Prostate gland (tissue), 2 donors: ENCODE results near the gene DMD. TPM values are rescaled to one million over a fixed set of nuclear protein-coding genes. Genes with fewer than 3 reads are reported as not detected.

ENCODE experiments used
- DNase-seq: peaks from one replicate; pipeline ENCODE4 v3.0.0-alpha.2; 2019; ENCODE audit warnings: low spot score
- H3K27ac ChIP-seq, 2 donors: fragments of 200-600 bp; sonication (generic); 2 replicates each; pipeline ENCODE4 v1.5.1; 2017 to 2019
- H3K27me3 ChIP-seq: fragments of 200-600 bp; sonication (generic); replicated peaks from 2 replicates; pipeline ENCODE4 v1.5.1; 2019; ENCODE audit not compliant: insufficient read depth
- H3K36me3 ChIP-seq, 2 donors: fragments of 200-600 bp; sonication (generic); 1 replicate in 1 of 2; 2 replicates in 1 of 2; pipeline versions ENCODE4 v1.5.1 to v1.8.1; 2017 to 2019
- H3K4me1 ChIP-seq: fragments of 200-600 bp; sonication (generic); replicated peaks from 2 replicates; pipeline ENCODE4 v1.5.1; 2019
- H3K4me3 ChIP-seq, 2 donors: fragments of 200-600 bp; sonication (generic); 2 replicates each; pipeline ENCODE4 v1.5.1; 2017 to 2019
- H3K9me3 ChIP-seq: fragments of 200-600 bp; sonication (generic); 2 replicates; pipeline ENCODE4 v1.5.1; 2017
- POLR2A ChIP-seq: fragments of 450-650 bp; IDR thresholded peaks from one replicate; pipeline ENCODE4 v1.6.1; 2016; ENCODE audit warnings: antibody characterized with exemption, mild to moderate bottlenecking
- POLR2AphosphoS5 ChIP-seq: sonication (generic); formaldehyde crosslinking; IDR thresholded peaks from one replicate; pipeline ENCODE4 v1.6.1; 2017; ENCODE audit warnings: antibody characterized with exemption
- WGBS: methylation state at CpG from one replicate; pipeline ENCODE4 v1.1.5; 2018; 5-methylcytosine and 5-hydroxymethylcytosine counted together
- intact Hi-C: fragments of 100-400 bp; cut with DNase I; formaldehyde crosslinking; loops from one replicate; pipeline ENCODE4 v1.14.2; 2022
- total RNA-seq, 2 donors: library from RNA; depleted of rRNA; stranded (reverse); fragments of >200 nt; gene quantifications; one replicate each; pipeline ENCODE4 v1.1.0, GENCODE V29; 2016
- TF ChIP-seq, protein P1 (sequence below), 4 experiments: fragments of 200-600 bp in 2 of 4; fragments of 450-650 bp in 2 of 4; sonication (generic) in 2 of 4; IDR thresholded peaks; 1 replicate in 3 of 4; 2 replicates in 1 of 4; pipeline ENCODE4 v1.5.1; 2016 to 2019; ENCODE audit warnings: antibody characterized with exemption in 4 of 4, mild to moderate bottlenecking in 2 of 4, moderate library complexity in 2 of 4

Gene DMD
- total RNA-seq, 2 donors from 2014 or later: 17.6 to 34.8 TPM

DNA sequence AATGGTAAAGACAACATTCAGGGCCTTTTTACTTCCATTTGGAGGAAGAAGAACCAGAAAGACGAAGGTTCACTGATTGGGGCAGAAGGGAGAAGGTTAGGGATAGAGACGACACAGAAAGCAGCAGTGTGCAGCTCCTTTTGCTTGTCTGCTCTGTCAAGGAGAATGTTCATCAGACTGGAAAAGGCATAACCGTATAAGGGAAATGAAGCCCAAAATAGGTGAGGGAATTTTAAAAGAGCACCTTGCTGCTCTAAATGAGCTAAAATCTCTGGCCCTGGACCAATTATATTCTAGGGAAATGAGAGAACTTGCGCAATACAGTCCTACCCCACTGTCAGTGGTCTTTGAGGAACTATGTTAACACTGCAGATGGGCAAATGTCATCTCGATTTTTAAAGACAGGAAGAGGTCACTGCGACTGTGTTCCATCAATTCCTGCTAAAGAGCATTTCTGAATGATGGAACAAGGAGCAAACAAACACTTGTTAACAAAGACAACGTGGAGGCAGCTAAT, 1229.7 kb downstream of the DMD start:
- DNase-seq: no peak
- H3K9me3 ChIP-seq: no peaks in the 10 kb centered on the region
- H3K27ac ChIP-seq: no peak overlapping the region
- H3K4me3 ChIP-seq: no peak overlapping the region
- H3K36me3 ChIP-seq: no peaks in the 10 kb centered on the region
- WGBS: 73% methylated on average over 7 of the region's 7 CpGs
- no peaks in the 10 kb centered on the region for H3K4me1 ChIP-seq
- no peaks in the 10 kb centered on the region for H3K27me3 ChIP-seq
- intact Hi-C loops: no loop called here
- TF ChIP-seq POLR2A (no peak), POLR2AphosphoS5 (no peak)
- TF ChIP-seq, protein P1, sequence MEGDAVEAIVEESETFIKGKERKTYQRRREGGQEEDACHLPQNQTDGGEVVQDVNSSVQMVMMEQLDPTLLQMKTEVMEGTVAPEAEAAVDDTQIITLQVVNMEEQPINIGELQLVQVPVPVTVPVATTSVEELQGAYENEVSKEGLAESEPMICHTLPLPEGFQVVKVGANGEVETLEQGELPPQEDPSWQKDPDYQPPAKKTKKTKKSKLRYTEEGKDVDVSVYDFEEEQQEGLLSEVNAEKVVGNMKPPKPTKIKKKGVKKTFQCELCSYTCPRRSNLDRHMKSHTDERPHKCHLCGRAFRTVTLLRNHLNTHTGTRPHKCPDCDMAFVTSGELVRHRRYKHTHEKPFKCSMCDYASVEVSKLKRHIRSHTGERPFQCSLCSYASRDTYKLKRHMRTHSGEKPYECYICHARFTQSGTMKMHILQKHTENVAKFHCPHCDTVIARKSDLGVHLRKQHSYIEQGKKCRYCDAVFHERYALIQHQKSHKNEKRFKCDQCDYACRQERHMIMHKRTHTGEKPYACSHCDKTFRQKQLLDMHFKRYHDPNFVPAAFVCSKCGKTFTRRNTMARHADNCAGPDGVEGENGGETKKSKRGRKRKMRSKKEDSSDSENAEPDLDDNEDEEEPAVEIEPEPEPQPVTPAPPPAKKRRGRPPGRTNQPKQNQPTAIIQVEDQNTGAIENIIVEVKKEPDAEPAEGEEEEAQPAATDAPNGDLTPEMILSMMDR (IDR thresholded peaks at IDR 0.05): no peak

DNA sequence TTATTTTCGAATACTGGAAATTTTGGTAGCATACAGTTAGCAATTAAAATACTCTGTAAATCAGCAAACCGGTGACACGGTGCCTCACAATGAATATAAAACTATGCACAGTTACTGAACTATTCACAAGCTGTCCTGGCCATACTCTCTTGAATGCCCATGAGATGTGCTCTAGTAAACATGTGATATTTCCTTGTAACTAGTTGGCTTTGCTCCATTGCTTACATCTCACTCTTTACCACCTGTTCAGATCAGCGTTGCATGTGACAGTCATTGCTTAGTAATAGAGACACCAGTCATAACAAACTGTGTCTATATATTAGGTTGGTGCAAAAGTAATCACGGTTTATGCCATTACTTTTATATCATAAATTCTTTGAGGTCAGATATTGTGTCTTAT, 1241.6 kb downstream of the DMD start:
- H3K27me3 ChIP-seq: no peaks in the 10 kb centered on the region
- H3K36me3 ChIP-seq: no peaks in the 10 kb centered on the region
- intact Hi-C loops: no loop called here
- WGBS: 80% methylated on average over 5 of the region's 5 CpGs
- H3K4me3 ChIP-seq: no peak overlapping the region
- TF ChIP-seq POLR2AphosphoS5 (no peak), POLR2A (no peak)
- TF ChIP-seq, protein P1 (IDR thresholded peaks at IDR 0.05): no peak
- DNase-seq: no peak
- no peak overlapping the region for H3K27ac ChIP-seq
- H3K4me1 ChIP-seq: no peaks in the 10 kb centered on the region
- H3K9me3 ChIP-seq: no peaks in the 10 kb centered on the region

DNA sequence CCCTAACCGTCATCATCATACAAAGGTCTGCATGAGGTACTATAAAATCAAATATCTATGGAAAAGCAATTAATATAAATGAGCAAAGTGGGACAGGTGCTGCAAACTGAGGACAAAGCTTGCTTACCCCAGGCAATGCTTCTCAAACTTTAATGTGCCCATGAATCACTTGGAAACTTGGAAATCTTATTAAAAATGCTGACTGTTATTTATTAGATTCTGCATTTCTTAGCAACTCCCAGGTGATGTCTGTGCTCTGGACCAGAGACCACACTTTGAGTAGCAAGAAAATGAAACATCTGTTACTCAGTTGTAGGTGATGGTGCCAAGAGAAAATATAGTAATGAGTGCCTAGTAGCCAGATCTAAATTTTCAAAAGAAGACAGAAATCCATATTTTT, 1249.1 kb downstream of the DMD start:
- 89% methylated on average over 1 of the region's 1 CpG for WGBS
- intact Hi-C loops: no loop called here
- no peaks in the 10 kb centered on the region for H3K4me1 ChIP-seq
- no peak overlapping the region for H3K27ac ChIP-seq
- no peaks in the 10 kb centered on the region for H3K36me3 ChIP-seq
- TF ChIP-seq POLR2AphosphoS5: no peak
- TF ChIP-seq POLR2A: no peak
- TF ChIP-seq, protein P1 (IDR thresholded peaks at IDR 0.05): no peak
- DNase-seq: no peak
- H3K4me3 ChIP-seq: no peak overlapping the region
- no peaks in the 10 kb centered on the region for H3K9me3 ChIP-seq
- H3K27me3 ChIP-seq: no peaks in the 10 kb centered on the region

DNA sequence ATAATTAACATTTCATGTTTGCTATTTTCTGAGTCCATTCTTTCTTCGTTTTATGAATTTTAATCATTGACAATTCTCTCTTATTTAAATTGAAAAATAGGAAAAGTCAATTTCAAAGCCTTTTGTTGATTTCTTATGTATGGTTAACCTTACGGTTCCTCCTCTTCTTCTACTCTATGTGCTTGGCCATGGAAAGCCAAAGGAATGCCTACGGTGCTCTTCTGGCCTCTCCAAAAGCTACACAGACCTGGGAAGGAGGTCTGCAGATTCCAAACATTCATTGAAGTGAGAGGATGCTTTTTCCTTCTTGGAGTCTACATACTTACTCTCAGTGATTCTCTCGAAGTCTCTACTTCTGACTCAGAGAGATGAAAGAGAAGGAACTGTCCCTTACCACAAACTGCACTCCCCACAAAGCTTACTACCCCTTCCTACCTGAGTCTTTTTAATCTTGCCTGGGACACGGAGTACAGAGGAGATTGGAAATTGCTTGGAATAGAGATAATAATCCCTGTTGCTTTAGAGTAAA, 1276.4 kb downstream of the DMD start:
- no peaks in the 10 kb centered on the region for H3K27me3 ChIP-seq
- no peaks in the 10 kb centered on the region for H3K4me1 ChIP-seq
- H3K4me3 ChIP-seq: no peak overlapping the region
- intact Hi-C loops: no loop called here
- DNase-seq: no peak
- 69% methylated on average over 5 of the region's 5 CpGs for WGBS
- H3K36me3 ChIP-seq: no peaks in the 10 kb centered on the region
- no peak for TF ChIP-seq POLR2A
- TF ChIP-seq, protein P1 (IDR thresholded peaks at IDR 0.05): no peak
- no peak for TF ChIP-seq POLR2AphosphoS5
- H3K27ac ChIP-seq: no peak overlapping the region
- no peaks in the 10 kb centered on the region for H3K9me3 ChIP-seq

DNA sequence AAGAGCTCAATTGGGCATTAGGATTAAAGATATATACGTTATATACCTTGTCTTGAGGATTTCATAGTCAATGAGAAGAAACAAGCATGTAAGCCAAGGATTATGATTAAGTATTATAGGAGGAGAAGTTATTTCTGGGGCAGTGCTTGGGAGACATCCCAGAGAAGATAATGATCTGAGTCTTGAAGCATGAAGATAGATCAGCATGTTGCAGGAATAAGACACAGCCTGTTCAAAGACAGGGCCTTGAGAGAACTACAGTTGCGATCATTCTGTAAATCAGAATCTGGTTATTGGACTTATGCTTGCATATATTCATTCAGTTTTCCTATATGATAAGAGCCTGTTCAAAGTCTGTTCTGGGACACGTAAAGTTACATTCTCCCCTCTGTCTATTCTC, 1277.3 kb downstream of the DMD start:
- no peaks in the 10 kb centered on the region for H3K27me3 ChIP-seq
- H3K4me1 ChIP-seq: no peaks in the 10 kb centered on the region
- WGBS: 83% methylated on average over 3 of the region's 3 CpGs
- no peaks in the 10 kb centered on the region for H3K9me3 ChIP-seq
- TF ChIP-seq, protein P1 (IDR thresholded peaks at IDR 0.05): no peak
- TF ChIP-seq POLR2A (no peak), POLR2AphosphoS5 (no peak)
- intact Hi-C loops: no loop called here
- H3K27ac ChIP-seq: no peak overlapping the region
- no peak for DNase-seq
- H3K4me3 ChIP-seq: no peak overlapping the region
- no peaks in the 10 kb centered on the region for H3K36me3 ChIP-seq
